ENCODE results near the gene KDELR3. TPM values are rescaled to one million over a fixed set of nuclear protein-coding genes. Genes with fewer than 3 reads are reported as not detected.

KDELR3 gene
- total and polyA plus RNA-seq, 2 donors (not counting 3 experiments of a cell fraction or from before 2014, with no cell fraction given) = 28.6 to 61.3 TPM

DNA sequence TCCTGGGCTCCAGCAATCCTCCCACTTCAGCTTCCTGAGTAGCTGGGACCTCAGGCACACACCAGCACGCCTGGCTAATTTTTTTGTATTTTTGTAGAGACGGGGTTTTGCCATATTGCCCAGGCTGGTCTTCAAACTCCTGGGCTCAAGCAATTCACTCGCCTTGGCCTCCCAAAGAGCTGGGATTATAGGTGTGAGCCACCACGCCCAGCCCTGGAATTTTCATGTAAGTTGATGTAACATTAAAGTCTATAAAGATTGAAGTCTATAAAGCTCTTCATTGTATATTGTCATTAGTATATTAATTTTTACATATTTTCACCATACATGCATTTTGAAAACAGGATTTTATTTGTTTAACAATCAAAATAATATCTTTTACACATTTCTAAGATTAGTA lies 50.7 kb downstream of the KDELR3 start:
- intact Hi-C loops (cut with micrococcal nuclease) (no loop called here), dilution Hi-C loops (cut with MboI; ENCODE audit: extremely low pct_ligation_motif_present, low sequenced_read_pairs) (no loop called here)
- no peak for FAIRE-seq
- no peaks in the 10 kb centered on the region for H3K36me3 ChIP-seq (ENCODE audit: control insufficient read depth in 2 of 2, extremely low read depth in 1 of 2, insufficient read depth in 2 of 2, low read length in 2 of 2)
- no peaks in the 10 kb centered on the region for H3K9me3 ChIP-seq (replicated peaks; ENCODE audit: control insufficient read depth, insufficient read depth, low read length)
- no peak overlapping the region for H3K27ac ChIP-seq (ENCODE audit: insufficient read depth, low read depth, low read length)
- H3K9ac ChIP-seq (replicated peaks; ENCODE audit: extremely low read depth, insufficient read depth, low read length) = no peak overlapping the region
- no peaks in the 10 kb centered on the region for H3K79me2 ChIP-seq (ENCODE audit: control insufficient read depth, insufficient read depth, low read length)
- H3K4me2 ChIP-seq (ENCODE audit: insufficient read depth, low read length) = no peak overlapping the region
- H3K9me1 ChIP-seq (replicated peaks; ENCODE audit: control insufficient read depth, extremely low read depth, insufficient read depth, low read length) = no peaks in the 10 kb centered on the region
- POLR2A ChIA-PET = no interaction called here
- no peak for DNase-seq (ENCODE audit: low read depth, low spot score)
- H3K4me3 ChIP-seq (replicated peaks in 1 of 3; ENCODE audit: insufficient read depth in 1 of 3, low read depth in 1 of 3, low read length in 3 of 3) = no peak overlapping the region
- H3K27me3 ChIP-seq (ENCODE audit: control insufficient read depth in 2 of 2, insufficient read depth in 2 of 2, low read length in 2 of 2) = no peaks in the 10 kb centered on the region
- no peaks in the 10 kb centered on the region for H3K4me1 ChIP-seq (ENCODE audit: control insufficient read depth, extremely low read depth, insufficient read depth, low read length)
- H2AFZ ChIP-seq (ENCODE audit: low read depth, low read length) = no peak overlapping the region
- BruUV-seq (replicated peaks) = no TSS peak
- no peak for TF ChIP-seq JUN (IDR thresholded peaks at IDR 0.05; ENCODE audit: borderline replicate concordance, insufficient read depth, insufficient read length, low read depth)
- TF ChIP-seq, protein P1, sequence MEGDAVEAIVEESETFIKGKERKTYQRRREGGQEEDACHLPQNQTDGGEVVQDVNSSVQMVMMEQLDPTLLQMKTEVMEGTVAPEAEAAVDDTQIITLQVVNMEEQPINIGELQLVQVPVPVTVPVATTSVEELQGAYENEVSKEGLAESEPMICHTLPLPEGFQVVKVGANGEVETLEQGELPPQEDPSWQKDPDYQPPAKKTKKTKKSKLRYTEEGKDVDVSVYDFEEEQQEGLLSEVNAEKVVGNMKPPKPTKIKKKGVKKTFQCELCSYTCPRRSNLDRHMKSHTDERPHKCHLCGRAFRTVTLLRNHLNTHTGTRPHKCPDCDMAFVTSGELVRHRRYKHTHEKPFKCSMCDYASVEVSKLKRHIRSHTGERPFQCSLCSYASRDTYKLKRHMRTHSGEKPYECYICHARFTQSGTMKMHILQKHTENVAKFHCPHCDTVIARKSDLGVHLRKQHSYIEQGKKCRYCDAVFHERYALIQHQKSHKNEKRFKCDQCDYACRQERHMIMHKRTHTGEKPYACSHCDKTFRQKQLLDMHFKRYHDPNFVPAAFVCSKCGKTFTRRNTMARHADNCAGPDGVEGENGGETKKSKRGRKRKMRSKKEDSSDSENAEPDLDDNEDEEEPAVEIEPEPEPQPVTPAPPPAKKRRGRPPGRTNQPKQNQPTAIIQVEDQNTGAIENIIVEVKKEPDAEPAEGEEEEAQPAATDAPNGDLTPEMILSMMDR (IDR thresholded peaks at IDR 0.05; ENCODE audit: extremely low read depth in 1 of 2, insufficient read depth in 1 of 2, low read depth in 1 of 2, low read length in 2 of 2) = no peak
- TF ChIP-seq EZH2 (IDR thresholded peaks at IDR 0.05; ENCODE audit: borderline replicate concordance, low read depth, low read length, severe bottlenecking) = no peak
- TF ChIP-seq, protein P2, sequence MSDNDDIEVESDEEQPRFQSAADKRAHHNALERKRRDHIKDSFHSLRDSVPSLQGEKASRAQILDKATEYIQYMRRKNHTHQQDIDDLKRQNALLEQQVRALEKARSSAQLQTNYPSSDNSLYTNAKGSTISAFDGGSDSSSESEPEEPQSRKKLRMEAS (IDR thresholded peaks at IDR 0.05; ENCODE audit: insufficient read depth, insufficient read length) = no peak
- no peak for TF ChIP-seq MYC (IDR thresholded peaks at IDR 0.05; ENCODE audit: low read depth, low read length)
- no peak for TF ChIP-seq GATA2 (IDR thresholded peaks at IDR 0.05; ENCODE audit: insufficient read depth, insufficient read length, low read depth, low read length)
- TF ChIP-seq POLR2AphosphoS5 (IDR thresholded peaks at IDR 0.05; ENCODE audit: insufficient read depth, low read depth, low read length) = no peak
- TF ChIP-seq FOS (IDR thresholded peaks at IDR 0.05; ENCODE audit: borderline replicate concordance, insufficient read depth, low read length) = no peak
- no peak for TF ChIP-seq POLR2A (IDR thresholded peaks at IDR 0.05; ENCODE audit: low read depth, low read length)
- H4K20me1 ChIP-seq (replicated peaks; ENCODE audit: control insufficient read depth, extremely low read depth, insufficient read depth, low read length) = no peaks in the 10 kb centered on the region
- CTCF ChIA-PET = interaction anchor here (0.7 kb wide), 1 partner anchor 56 kb away, joined by 3 read pairs; no protein-coding TSS in a partner anchor

All from endothelial cell of umbilical vein (primary cell).